Erythroblast (primary cell): ENCODE results near the gene RPL31.

Experiments used
- GATA1 ChIP-seq: IDR thresholded peaks from 2 replicates; pipeline ENCODE4 v1.6.1; 2011; ENCODE audit warnings: low read depth, mild to moderate bottlenecking, control low read depth, low read length, moderate library complexity
- POLR2A ChIP-seq: IDR thresholded peaks from 2 replicates; pipeline ENCODE4 v1.6.1; 2011; ENCODE audit warnings: mild to moderate bottlenecking, low read length

DNA sequence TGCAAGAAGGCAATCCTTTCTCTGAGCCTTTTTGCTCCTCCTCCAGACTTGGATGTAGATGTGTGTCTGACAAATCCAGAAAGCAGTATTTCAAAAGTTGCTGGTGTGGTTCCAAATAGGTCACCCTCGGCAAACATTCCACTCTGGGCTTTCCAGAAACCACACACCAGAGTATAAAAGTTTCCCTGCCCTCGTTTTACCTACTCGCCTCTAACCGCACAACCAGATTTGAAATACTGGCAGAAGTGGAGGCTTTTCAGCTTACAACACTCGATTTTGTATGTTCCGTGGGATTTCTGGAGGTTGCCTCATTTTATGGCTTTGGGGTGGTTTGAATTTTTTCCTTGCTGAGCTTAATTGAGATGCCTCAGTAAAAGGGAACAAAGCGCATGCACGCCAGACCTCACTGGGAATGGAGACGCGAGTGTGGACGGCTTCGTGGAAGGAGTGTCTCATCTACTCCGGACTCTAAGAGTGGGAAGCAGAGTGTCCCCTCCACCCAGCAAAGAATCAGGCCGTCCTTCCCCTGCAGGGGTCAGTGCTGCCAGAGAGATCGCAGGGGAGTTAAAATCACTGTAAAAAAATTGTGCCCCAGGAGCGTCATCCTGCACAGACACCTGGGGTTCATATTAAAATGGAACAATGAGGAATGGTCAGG lies 44.0 kb upstream of the RPL31 start:
- no peak for TF ChIP-seq POLR2A
- TF ChIP-seq GATA1: no peak
